KG1 (cell line): ENCODE measurements around the gene NEB.
"Not testable (repeated sequence)": the region's sequence is repeated elsewhere in the genome, so short reads cannot be mapped to it uniquely, and the experiment has no call there.

ENCODE experiments used
- DNase-seq: peaks from one replicate; lab custom pipeline; 2025; lab: John Stamatoyannopoulos, UW

The NEB gene

GRCh38 chr2:151611351-151611750 lies 122.9 kb downstream of the NEB start:
- no peak for DNase-seq

DNA sequence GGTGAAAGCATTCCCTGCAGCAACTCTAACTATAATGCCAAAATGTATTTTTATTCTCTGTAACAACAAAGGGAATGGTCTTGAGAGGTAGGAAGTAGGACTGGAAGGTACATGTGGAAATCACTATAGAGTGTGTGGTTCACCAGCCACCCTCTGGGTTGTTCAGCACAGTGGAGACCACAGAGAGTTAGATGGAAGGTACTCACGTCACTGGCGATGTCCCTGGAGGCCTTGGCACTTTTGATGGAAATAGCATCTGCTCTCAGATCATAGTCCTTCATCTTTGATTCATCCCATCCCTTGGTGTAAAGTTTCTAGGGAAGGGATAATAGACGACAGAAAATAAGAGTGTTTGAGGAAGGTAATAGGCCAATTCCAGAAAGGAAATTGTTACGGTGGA lies 124.0 kb downstream of the NEB start:
- DNase-seq: no peak

DNA sequence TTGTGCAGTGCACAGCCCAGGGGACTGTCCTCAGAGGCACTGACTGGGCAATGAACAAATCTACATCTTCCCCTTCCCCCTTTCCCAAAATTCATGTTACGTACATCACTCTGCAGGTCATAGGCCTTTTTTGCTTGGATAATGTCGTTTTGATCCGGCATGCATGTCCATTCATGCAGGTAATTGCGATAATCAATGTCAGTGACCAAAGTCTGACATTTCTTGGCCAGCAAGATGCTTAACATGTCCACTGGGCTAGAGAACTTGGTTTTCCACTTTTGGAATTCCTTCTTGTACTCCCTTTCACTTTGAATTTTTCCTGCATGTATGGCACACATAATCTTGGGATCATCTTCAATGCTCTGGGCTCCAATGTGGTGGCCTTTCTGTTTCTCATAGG lies 124.6 kb downstream of the NEB start:
- no peak for DNase-seq

- DNase-seq: not testable (repeated sequence)
These were observed 126.5 kb downstream of the NEB start for GRCh38 chr2:151607459-151608424.

- not testable (repeated sequence) for DNase-seq
These were observed 130.7 kb downstream of the NEB start for GRCh38 chr2:151603530-151603929.

- DNase-seq: not testable (repeated sequence)
These were observed 131.9 kb downstream of the NEB start for GRCh38 chr2:151602402-151602801.

GRCh38 chr2:151601803-151602202 lies 132.5 kb downstream of the NEB start:
- DNase-seq: not testable (repeated sequence)

- not testable (repeated sequence) for DNase-seq
These were observed 137.2 kb downstream of the NEB start for GRCh38 chr2:151596903-151597608.

GRCh38 chr2:151591908-151592255 lies 142.4 kb downstream of the NEB start:
- DNase-seq: not testable (repeated sequence)

GRCh38 chr2:151591250-151591907 lies 142.9 kb downstream of the NEB start:
- DNase-seq: not testable (repeated sequence)

DNA sequence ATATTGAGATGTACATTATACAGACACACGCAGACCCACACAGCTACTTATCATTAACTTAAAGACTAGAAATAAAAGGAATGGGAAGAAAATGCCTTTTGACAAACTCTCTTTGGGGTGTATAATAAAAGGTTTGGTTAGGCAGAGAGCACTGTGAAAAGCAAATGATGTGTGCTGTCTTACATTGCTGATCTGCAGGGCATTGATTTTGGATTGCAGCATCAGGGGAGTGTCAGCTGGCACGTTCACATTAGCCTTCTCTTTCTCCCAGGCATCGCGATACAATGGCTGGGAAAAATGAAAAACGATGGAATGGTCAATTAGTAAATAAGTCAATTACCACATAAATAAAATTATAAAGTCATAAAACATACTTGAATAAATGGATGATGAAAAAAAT lies 153.0 kb downstream of the NEB start:
- DNase-seq: not testable (repeated sequence)

GRCh38 chr2:151580697-151581096 lies 153.6 kb downstream of the NEB start:
- not testable (repeated sequence) for DNase-seq

- no peak for DNase-seq
These were observed 157.2 kb downstream of the NEB start for GRCh38 chr2:151577116-151577515.

DNA sequence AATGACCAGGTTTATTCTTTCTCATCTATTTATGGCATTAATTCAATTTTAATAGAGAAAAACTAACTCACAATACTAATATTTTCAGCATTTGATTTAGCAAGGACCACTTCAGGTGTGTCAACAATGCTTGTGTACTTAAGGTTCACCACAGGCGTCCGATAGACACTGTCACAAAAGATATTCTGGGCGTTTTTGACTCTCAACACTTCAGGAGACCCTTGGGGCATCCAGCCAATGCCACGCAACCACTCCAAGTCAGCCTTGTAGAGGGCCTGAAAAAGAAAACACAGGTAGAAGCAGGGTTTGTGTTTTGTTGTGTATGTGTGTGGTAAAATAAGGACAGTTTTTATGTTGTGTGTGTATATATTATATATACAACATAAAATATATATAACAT lies 158.2 kb downstream of the NEB start:
- no peak for DNase-seq

- no peak for DNase-seq
These were observed 158.9 kb downstream of the NEB start for GRCh38 chr2:151575338-151575737.

DNA sequence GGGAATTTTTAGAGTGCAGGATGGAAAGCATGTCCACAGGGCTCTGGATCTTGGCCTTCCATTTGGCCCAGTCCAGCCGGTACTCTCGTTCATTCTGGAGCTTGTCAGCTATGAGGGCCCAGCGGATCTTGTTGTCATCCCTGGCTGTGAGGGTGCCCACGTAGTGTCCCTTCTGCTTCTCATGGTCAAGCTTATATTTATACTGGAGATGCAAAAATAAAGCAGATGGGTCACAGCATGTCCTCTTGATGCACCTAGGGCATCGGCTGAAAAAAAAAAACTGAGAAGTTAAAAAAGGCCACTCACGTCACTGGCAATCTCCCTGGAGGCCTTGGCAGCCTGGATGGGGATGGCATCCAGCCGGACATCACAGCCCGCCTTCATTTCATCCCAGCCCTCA lies 164.1 kb downstream of the NEB start:
- no peak for DNase-seq

GRCh38 chr2:151569167-151569566 lies 165.1 kb downstream of the NEB start:
- no peak for DNase-seq

DNA sequence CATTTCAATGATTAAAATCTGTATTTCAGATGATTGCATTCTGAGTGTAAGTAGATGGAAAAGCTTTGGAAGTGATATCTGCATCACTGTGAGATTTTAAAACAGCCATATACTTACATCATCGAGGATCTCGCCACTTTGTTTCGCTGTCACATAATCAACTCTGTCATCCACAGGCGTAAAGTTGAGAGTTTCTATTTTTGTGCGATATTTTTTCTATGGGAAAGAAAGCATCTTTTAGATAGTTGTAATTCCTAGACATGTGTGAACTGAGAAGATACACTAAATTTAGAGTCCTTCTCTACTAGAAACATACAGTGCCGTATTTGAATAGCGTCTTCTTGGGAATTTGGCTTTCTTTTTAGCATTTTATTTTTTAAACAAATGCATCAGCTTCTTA lies 165.8 kb downstream of the NEB start:
- no peak for DNase-seq

DNA sequence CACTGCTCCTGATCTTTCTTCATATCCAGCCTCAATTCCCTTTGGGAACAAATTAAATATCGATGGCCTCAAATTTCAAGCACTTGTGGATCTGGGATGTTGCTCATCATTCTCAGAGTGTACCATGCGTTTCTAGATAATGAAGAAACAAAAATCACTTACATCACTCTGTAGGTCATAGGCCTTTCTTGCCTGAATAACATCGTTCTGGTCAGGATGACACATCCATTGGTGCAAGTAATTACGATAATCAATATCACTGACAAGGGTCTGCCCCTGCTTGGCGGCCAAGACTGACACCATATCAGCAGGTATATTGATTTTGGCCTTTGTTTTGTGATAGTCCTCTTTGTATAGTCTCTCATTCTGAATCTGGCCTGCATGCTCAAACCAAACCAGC lies 167.3 kb downstream of the NEB start:
- no peak for DNase-seq

GRCh38 chr2:151562398-151562797 lies 171.9 kb downstream of the NEB start:
- no peak for DNase-seq

- no peak for DNase-seq
These were observed 174.0 kb downstream of the NEB start for GRCh38 chr2:151560289-151560688.

GRCh38 chr2:151559431-151559830 lies 174.8 kb downstream of the NEB start:
- not testable (repeated sequence) for DNase-seq

- not testable (repeated sequence) for DNase-seq
These were observed 176.4 kb downstream of the NEB start for GRCh38 chr2:151557883-151558282.
